Activated CD8-positive, alpha-beta memory T cell treated with anti-CD3 and anti-CD28 coated beads, Interleukin-2, amount 50 U/mL, for 1 hour (primary cell): ENCODE data around the gene NID2.

Experiments used
- DNase-seq: peaks from one replicate; pipeline ENCODE4 v3.0.0-alpha.2; 2020; ENCODE audit errors: extremely low read depth

NID2 gene

DNA sequence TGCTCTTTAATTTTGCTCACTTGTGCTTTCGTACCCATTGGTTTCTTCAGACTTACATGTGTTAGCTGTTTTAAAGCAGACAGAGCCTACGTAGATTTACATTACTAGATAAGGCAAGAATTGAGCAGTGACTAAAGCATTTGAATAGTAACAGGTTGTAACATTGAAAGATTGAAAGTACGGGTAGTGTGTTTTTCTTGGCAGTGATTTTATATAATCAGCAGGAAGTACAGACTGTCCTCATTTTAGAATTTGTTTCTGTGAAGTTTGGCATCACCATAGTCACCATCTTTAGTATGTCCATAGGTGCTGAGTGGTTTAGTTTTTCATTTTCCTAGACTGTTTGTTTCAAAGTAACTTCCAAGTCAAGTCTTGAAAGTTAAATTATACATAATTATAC, 65.5 kb downstream of the NID2 start:
- DNase-seq, result no peak

GRCh38 chr14:52002542-52002941, 66.3 kb downstream of the NID2 start:
- DNase-seq, result no peak

- no peak for DNase-seq
Observed at GRCh38 chr14:52000696-52001095, 68.2 kb downstream of the NID2 start.

- DNase-seq, result no peak
Observed at GRCh38 chr14:52000019-52000582, 68.8 kb downstream of the NID2 start.

GRCh38 chr14:51999084-51999483, 69.8 kb downstream of the NID2 start:
- DNase-seq, result no peak

- no peak for DNase-seq
Observed at GRCh38 chr14:51998348-51998747, 70.5 kb downstream of the NID2 start.

GRCh38 chr14:51996148-51996746, 72.6 kb downstream of the NID2 start:
- no peak for DNase-seq

GRCh38 chr14:51993285-51993920, 75.5 kb downstream of the NID2 start:
- no peak for DNase-seq

- no peak for DNase-seq
Observed at GRCh38 chr14:51990488-51990887, 78.4 kb downstream of the NID2 start.

GRCh38 chr14:51989293-51990234, 79.3 kb downstream of the NID2 start, which contains the start of gene RTRAF:
RTRAF (plus strand) TSS chr14:51989546; CDS start chr14:51989640, 94 bp downstream.
- DNase-seq, result peak; percentile 77

DNA sequence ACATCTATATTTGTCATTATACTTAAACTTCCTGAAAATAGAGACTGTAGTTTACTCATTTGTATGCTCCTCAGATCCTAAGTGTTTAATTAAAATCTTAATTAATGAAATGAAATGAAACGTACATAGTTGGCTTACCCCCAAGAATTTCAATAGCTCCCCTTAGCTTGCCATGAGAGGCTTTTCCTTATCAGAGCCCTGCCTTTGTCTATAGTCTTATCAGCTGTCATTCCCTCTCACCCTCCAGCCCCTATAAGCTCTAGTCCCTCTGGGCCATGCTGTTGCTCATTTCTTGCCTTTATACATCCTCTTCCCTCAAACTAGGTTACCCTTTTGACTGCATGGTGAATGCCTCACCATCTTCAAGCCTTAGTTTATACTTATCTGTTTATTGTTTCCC, 80.6 kb downstream of the NID2 start:
- DNase-seq, result no peak

GRCh38 chr14:51981218-51981854, 87.5 kb downstream of the NID2 start:
- DNase-seq, result no peak

DNA sequence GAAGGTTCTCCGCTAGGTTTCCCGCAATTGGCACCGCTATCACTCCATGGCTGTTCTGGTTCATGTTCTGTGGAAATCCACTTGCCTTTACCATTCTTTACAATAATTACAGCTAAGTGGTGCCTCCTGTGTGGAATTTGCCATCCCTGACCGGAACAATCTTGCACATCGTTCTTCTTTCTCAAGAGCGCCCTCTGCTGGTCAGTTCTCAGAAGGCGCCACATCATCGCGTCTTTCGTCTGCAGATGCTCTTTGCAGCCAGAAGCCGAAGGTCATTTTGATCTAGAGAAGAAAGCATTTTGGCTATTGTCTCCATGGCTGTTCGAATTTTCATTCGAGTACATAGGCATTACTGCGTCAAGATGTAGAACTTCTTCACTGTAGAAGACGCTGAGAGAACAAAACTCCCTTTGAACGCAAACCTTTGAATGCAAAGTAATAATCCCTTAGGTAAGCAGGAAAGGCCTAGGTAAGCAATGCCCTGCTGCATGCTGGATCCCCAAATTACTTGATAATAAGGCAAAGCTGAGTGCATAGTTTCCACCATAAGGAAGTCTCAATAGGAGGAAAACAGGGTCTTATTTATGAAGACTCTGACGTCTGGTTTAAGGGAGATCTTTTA, 89.7 kb downstream of the NID2 start:
- DNase-seq, result peak; percentile 56

DNA sequence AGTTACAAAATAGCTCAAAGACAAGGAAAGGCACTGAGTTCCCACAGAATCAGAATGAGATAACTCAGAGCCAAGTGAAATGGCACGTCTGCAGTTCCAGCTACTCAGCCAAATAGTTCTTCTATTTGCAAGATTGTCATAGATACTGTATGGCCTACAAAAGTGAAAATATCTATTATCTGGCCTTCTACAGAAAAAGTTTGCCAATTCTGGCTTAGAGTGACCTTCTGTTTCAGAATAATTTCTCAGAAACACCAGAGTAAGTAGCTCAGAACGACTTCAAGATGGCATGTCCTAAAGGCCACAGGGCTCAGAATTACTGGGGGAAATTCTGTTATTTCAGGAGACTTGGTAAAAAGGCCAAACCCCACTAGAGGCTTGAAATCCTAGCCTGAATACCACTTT, 90.2 kb downstream of the NID2 start:
- DNase-seq, result no peak

- no peak for DNase-seq
Observed at GRCh38 chr14:51977075-51977474, 91.8 kb downstream of the NID2 start.

GRCh38 chr14:51972566-51972965, 96.3 kb downstream of the NID2 start:
- no peak for DNase-seq

DNA sequence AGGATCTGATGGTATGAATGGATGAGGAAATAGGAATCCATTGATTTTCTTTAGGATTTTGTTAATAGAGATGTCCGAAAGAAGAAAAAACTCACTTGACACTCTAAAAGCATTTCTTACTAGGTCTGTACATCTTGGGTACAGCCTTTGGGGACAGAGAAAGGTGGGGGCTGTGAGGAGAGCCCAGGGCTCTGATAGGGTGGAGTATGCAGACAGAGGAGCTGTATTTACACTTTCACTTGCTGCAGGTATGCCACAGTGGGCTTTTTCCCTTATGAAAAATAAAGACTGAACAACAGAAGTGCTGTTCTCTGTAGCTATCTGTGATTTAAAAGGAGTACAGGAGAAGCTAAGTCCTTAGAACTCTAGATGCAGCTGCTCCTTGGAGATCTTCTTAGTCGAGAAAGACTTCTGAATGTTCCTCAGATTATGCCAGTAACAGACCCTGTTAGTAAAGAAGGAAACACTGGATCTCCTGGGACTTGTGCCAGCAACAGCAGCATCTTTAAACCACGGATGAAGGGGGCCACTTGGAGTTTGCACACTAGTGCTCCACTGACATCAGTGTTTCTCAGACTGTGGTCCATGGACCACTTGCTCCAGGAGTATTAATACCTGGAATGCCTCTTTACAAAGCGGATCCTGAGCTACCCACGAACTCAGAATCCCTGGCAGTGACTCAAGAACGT, 98.9 kb downstream of the NID2 start:
- DNase-seq, result no peak

GRCh38 chr14:51967521-51967920, 101.3 kb downstream of the NID2 start:
- DNase-seq, result no peak

GRCh38 chr14:51963286-51963685, 105.6 kb downstream of the NID2 start:
- DNase-seq, result no peak

GRCh38 chr14:51962711-51963110, 106.1 kb downstream of the NID2 start:
- DNase-seq, result no peak

DNA sequence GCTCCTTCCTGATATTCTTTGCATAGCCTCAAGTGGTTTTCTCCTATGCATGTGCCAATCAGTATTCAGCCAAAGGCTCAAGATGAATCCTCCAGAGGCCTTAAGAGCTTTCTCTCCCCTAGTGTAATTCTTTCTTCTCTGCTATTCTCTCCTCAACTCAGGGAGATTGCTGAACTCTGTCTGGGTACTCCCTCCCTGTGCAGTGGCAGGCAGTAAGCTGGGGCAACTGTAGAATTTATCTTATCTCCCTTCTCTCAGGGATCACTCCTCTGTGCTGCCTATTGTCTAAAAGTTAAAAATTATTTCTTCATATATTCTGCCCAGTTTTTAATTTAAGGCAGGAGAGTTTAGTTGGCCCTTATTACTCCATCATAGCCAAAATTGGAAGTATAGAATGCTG, 108.0 kb downstream of the NID2 start:
- DNase-seq, result no peak
